ENCODE measurements around the gene TMEM232.
"Not testable (repeated sequence)": the region's sequence is repeated elsewhere in the genome, so short reads cannot be mapped to it uniquely, and the experiment has no call there.

TMEM232 gene

GRCh38 chr5:110726249-110727024 is at the start of gene TMEM232:
TSS of gene TMEM232 (minus strand) at chr5:110726671. CDS start at chr5:110667352, 59,319 bp downstream.
- peak; percentile 32 for DNase-seq (ENCODE audit: low read depth)

- no peak for DNase-seq (ENCODE audit: low read depth)
Observed at GRCh38 chr5:110770286-110770685, 43.8 kb upstream of the TMEM232 start.

- DNase-seq (ENCODE audit: low read depth) = no peak
Observed at GRCh38 chr5:110769000-110769681, 42.7 kb upstream of the TMEM232 start.

DNA sequence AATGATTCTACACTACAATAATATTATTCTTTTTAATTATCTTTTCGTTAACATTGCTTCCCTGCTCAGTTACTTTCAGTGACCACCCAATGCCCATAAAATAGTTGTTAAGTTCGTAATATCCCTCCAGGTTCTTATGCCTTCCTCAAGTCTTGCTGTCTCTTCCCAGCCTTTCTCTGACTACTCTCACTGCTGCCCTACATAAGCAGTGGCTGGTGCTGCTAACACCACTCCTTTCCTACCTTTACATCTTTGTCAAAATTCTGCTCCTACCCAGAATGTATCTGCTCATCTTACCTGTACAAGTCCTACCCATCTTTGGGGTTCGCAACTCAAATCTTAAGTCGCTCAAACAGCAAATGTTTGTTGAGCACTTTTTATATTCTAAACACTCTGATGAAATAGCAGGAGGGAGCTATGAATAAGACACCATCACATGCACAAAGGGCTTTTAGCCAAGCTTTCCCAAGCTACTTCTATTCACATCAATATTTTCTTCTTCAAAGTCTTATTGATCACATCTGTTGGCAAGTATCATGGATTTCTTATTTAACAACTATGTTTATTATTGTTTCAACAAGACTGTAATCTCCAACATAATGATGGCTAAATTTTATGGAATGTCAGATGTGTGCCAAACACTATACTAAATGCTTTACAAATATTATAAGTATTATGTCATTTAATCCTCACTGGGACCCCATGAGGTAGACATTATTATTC is 41.8 kb upstream of the TMEM232 start:
- DNase-seq (ENCODE audit: low read depth) = no peak

- DNase-seq (ENCODE audit: low read depth) = no peak
Observed at GRCh38 chr5:110760158-110760557, 33.7 kb upstream of the TMEM232 start.

GRCh38 chr5:110757118-110757729 is 30.8 kb upstream of the TMEM232 start:
- DNase-seq (ENCODE audit: low read depth) = no peak

GRCh38 chr5:110754181-110754580 is 27.7 kb upstream of the TMEM232 start:
- no peak for DNase-seq (ENCODE audit: low read depth)

- no peak for DNase-seq (ENCODE audit: low read depth)
Observed at GRCh38 chr5:110753600-110753999, 27.1 kb upstream of the TMEM232 start.

DNA sequence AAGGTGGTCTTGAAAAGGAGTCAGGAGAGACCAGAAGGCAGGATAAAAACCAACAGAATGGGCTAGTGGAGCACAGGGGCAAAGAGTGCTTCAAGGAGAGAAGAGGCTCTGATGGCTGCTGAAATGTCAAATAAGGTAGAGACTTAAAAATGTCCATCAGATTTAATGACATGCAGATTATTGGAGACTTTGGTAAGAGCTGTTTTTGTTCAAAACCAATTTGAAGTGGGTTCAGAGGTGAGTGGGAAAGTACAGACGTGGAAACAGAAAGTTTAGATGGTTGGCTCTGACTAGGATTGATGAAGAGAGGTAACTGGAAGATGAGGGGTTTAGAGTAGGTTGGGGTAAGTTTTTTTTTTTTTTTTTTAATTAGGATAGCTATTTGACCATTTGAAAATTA is 26.5 kb upstream of the TMEM232 start:
- DNase-seq (ENCODE audit: low read depth) = no peak

DNA sequence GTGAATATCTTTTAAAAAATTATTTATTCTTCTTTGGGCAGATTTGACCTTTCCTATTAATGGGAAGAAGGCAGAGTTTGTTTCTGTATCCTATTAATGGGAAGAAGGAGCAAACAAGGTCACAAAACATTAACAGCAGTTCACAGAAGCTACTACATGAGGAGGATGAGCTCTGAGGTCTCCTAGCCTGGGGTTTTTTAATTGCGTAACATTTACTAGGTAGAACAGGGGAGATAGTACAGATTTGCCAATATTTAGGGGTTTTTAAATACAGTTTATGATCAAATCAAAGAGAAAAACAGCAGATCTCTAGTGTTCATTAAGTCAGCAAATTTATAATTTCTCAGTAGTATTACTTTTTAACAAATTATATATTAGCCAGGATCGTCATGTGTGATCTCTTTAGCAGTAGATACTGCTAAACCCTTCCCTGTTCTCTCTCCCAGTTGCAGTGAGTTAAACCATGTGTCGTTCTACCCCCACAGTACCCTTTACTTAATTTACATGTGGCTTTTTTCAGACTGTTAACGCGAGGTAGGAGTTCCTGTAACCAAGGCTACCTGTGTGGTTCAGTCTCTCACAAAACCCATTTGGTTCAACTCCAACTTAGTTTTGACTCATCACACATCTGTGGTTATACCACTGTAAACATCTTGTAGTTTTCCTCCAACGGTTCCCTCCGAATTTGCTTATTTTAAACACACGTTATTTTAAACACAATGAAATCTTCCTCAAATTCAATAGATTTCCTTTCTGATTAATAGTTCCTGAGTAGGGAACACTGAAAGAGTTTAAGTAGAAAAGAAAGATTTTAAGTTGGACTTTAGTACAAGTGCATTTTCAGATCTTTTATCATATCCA is 25.7 kb upstream of the TMEM232 start:
- DNase-seq (ENCODE audit: low read depth) = no peak

DNA sequence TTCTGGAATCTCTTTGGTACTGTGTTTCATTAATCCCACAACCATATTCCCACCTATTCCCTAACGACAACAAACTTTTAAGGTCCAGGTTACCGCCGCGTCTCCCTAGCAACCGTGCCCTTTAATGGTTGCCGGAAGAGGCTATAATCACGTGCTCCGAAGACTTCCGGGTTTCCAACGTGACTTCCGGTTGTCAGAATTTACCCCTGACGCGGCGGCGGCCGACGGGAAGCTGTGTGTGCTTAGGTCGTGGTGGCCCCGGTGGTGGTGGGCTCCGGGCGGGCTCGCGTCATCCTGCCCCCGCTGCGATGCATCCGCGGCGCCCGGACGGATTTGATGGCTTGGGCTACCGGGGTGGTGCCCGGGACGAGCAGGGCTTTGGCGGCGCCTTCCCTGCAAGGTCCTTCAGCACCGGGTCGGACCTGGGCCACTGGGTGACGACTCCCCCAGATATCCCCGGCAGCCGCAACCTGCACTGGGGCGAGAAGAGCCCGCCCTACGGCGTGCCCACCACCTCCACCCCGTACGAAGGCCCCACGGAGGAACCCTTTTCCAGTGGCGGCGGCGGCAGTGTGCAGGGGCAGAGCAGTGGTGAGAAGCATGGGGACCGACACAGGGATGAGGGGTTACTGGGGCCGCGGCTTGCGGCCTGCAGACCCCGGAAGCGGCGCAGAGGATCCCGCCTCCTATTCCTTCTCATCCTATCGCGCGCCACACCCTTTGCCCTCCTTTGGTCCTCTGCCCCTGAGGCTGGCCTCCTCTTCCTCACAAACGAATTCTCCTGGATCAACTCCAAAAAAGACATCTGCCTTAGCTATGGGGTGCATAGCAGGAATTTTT is 12.6 kb upstream of the TMEM232 start, which contains the start of gene SLC25A46:
Gene SLC25A46, plus strand, starts transcription at position 196 of the 840 bp plus-strand sequence. Its CDS starts 113 bp downstream, at position 309.
- peak; percentile 73 for DNase-seq (ENCODE audit: low read depth)

- no peak for DNase-seq (ENCODE audit: low read depth)
Observed at GRCh38 chr5:110738503-110738811, 12.0 kb upstream of the TMEM232 start.

DNA sequence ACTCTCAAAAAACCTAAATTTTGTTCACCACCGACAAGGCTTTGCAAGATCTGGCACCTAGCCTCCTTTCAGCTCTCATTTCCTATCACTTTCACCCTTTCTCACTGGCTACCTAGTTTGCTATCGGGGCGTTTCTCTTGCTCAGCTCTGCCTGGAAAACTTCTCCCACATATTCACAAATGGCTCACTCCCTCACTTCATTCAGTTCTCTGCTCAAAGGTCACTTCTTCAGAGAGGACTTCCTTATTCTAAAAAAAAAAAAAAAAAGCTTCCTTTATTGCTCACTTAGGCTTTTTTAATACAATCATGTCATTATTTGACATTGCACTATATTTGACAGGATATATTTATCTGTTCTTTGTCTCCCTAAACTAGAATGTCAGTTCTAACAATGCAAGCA is 10.3 kb upstream of the TMEM232 start:
- DNase-seq (ENCODE audit: low read depth) = no peak

DNA sequence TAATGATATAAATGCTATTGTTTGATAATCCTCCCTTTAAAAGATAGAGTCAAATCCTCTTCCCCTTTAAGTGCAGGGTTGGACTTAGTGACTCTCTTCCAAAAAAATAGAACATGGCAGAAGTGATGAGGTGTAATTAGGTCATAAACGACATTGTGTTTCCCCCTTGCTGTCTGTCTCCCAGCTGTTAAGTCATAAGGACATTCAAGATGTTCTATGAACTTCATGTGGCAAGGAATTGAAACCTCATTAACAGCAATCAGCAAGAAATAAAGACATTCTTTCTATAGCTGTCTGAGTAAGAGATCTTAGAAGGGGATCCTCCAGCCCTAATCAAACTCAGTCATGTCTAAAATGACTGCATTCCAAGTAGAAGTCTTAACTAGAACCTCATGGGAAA is 9.1 kb upstream of the TMEM232 start:
- DNase-seq (ENCODE audit: low read depth) = no peak

DNA sequence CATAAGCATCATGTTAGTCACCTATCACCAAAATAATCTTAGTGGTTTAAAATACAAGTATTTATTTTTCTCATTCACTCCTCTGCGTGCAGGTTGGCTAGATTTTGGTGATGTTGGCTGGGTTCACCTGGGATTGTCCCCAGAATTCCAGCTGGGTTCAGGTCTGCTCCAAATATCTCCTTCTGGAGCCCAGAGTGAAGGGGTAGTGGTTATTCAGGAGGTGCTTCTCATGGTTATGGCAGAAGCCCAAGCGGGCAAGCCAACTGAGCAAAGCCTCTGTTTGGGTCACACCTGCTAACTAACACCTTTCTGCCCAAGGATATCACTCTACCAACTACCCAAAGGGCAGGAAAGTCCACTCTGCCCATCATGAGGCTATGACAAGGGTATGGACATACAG is 7.6 kb upstream of the TMEM232 start:
- no peak for DNase-seq (ENCODE audit: low read depth)

- not testable (repeated sequence) for DNase-seq (ENCODE audit: low read depth)
Observed at GRCh38 chr5:110731499-110731898, 5.0 kb upstream of the TMEM232 start.

DNA sequence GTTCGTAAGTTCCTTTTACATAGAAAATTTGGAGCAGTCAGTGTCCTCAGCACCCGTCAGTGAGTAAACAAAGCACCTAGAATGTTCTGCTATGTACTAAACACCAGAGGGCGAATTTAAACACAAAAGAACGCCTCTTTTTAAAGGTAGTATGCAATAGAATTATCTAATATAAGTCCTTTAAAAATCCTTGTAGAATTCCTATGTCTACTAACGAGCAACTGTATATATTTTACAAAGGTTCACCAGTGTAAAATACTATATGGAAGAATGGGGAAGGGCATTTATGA is 499 bp upstream of the TMEM232 start:
- DNase-seq (ENCODE audit: low read depth) = no peak

DNA sequence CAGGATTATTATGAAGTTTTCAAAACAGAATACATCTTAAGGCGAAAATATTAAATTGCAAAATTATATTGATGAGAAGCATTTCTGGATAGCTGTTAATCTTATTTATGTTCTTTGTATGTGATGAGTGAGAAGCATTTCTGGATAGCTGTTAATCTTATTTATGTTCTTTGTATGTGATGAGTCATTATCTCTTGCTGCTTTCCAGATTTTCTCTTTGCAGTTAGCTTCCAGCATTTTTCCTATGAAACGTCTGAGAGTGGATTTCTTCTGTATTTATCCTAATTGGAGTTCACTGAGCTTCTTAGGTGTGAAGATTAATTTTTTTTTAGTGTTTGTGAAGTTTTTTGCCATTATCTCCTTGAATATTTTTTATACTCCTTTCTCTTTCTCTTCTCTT is 8.2 kb downstream of the TMEM232 start:
- DNase-seq (ENCODE audit: low read depth) = no peak

- no peak for DNase-seq (ENCODE audit: low read depth)
Observed at GRCh38 chr5:110716247-110717245, 9.9 kb downstream of the TMEM232 start.
